SIG-M5 (cell line): ENCODE data around the gene SCN10A.

ENCODE experiments used
- DNase-seq: peaks from one replicate; lab custom pipeline; 2025; lab: John Stamatoyannopoulos, UW

The SCN10A gene

DNA sequence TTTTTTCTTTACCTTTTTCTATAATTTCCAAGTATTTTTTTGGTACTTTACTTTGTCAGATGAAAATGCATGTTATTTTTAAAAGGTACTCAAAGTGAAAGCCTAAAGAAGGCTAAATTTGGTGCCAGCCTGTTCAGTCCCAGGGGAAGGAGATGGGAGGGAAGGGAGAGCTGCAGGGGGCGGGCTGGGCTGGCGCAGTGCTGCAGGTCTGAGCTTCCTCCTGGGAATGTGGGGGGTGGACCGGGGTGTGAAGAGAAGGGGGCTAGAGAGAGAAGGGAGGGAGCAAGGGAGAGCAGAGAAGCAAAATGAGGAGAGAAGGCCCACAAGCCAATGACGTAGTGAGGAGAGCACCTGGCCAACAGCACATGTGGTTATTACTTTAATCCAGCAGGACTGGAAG, 95.6 kb downstream of the SCN10A start:
- no peak for DNase-seq

DNA sequence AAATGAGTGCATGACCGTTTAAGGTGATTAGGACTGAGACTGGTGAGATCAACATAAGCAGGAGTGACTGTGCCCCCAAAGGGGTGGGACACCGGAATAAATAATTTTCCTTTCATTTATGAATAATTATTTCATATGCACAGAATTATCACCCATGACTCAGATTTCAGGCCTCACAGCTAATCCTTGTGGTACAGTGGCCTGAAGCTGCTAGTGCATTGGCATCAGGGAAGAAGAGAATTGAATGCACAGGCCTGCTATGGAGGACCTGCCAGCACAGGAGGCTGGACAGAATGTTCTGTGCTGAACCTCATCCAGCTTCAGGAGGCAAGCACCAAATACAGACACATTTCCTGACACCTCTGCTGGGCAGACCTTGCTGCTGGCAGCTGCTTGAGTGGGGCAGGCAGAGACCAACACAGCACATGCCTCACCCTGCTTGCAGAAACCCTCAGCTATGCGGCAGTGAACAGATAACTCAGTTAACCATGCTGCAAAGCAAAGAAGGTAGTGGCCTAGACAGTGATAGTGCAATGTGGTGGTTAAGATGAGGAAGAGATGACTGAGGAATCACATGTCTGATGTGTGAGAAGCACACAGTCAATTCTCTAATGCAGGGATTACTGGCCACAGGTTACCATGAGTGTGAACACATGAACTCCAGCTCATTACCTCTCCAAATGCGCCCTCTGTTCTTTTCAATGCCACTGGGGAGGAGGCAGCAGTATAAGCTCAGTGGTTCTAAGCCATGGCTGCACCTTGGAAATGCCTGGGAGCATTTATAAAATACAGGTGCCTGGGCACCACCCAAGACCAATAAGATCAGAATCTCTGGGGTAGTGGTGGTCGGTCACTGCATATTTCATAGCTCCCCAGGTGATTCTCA, 98.4 kb downstream of the SCN10A start:
- no peak for DNase-seq

DNA sequence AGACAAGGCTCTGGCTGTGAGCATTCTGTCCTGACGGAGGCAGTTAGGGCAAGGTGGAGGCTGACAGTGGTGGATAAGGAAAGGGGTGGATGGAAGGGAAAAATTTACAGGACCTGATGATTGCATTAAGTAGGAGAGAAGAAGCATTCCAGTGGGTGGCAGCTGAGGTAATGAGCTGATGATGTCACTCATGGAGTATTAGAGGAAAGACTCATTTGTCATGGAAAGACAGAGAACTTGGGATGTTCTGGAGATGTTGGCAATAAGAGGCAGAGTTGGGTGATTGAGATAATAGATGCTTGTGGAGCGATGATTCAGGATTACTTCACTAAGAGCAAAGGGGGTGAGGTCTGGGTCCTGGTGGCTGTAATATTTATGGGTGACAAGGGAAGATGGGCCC, 102.9 kb downstream of the SCN10A start:
- DNase-seq = no peak

DNA sequence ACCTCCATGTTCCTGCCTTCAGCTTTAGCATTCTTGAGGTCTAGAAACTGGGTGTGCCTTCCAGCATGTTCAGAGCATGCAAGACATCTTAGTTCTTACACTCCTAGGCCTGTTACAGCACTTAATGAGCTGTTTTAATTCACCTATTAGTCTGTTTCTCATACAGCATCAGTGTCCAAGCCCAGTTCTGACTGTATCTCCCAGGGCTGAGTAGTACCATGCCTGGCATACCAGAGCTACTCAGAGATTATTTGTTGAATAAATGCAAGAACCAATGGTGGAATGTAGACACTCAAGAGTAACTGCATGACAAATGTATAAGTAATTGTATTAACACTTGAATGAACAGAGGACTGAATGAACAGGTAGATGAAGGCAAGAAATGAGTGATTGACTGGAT, 104.7 kb downstream of the SCN10A start:
- no peak for DNase-seq

DNA sequence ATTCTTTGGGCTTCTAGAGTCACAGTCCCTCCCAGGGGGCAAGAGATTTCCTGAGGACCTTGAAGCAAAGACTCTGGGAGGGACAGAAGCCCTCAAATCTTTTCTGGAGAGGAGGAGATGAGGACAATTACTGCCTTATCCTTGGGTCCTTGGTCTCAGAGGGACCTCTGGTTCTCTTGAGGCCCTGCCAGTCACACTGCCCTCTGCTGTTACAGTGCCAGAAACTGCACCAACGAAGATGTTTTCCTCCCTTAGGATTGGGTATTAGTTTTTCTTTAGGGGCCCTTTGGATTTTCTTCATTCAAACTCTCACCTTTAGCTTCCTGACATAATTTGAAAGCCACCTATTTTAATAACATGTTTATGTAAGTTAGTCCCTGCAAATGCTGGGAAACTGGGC, 108.3 kb downstream of the SCN10A start:
- no peak for DNase-seq

DNA sequence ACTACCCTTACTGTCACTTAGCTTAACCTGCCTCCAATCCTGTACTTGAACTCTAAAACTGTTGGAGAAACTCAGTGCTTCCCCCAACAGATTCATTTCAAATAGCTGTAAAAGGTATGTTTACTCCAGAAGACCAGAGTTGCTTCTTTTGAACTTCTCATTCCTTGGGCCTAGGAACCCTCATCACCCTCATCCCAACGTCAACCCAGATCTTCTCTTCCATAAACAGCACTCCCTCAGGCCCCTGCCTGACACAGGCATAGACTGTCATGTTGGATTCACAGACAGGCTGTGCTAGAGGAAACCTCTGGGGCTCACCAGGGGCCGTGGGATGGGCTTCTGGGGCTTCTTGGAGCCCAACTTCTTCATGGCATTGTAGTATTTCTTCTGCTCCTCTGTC, 109.1 kb downstream of the SCN10A start:
- no peak for DNase-seq

DNA sequence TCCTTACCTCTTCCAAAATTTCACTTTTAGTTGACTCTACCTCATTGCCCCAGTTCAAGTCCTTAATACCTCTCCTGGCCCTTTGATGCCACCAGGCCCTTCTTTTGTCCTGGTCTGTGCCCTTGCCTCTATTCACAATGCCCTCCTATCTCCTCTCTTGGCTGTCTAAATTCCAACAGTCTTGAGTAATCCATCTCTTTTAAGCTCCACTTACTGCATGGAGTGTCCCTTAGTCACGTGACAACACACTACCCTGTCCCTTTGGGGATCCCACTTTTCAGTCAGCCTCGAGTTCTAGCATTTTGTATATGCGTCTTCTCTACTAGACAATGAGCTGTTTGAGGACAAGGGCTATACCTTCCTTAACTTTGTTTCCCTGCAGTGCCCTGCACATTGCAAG, 113.8 kb downstream of the SCN10A start:
- DNase-seq = no peak

DNA sequence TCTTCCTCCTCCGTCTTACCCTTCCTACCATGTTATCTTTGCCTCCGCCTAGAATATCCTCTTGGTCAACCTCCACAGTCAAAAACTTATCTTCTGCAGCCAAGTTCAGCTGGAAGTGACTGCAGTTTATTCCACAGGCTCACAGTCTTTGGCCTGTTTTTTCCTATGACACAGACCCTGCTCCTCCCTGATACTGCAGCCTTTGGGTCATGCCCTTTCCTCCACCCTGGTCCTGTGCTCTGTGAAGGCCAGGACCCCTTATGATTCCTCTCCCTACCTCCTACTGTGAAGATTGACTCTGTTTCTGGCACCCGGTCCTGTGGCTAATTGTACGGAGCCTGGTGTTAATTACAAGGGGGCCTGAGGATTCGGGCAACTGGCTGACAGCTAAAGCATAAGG, 117.3 kb downstream of the SCN10A start:
- DNase-seq = no peak

DNA sequence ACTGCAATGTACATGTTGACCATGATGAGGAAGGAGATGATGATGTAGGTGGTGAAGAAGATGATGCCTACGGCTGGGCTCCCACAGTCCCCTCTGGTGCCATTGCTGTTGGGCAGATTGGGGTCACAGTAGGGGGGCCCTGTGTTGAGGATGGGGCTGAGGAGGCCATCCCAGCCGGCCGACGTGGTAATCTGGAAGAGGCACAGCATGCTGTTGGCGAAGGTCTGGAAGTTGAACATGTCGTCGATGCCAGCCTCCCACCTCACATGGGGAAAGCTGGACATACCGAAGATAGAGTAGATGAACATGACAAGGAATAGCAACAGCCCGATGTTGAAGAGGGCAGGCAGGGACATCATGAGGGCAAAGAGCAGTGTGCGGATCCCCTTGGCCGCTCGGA, 118.0 kb downstream of the SCN10A start:
- DNase-seq = no peak

DNA sequence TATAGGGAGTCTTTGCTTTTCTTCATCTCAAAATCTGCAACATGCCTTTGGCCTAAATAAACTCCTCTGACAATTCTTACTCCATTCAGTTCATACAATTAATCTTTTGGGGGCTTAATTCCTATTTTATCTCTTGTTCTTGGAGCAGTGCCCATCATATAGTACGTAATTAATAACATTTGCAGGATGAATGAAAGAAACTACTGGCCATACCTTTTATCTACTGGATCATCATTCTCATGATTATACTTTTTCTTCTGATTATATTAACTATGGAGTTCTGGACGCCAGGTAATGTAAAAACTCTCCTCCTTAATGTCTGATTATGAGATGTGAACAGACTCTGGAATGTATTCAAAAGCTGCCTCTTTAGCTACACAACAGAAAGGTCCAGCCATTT, 120.0 kb downstream of the SCN10A start:
- DNase-seq = no peak

DNA sequence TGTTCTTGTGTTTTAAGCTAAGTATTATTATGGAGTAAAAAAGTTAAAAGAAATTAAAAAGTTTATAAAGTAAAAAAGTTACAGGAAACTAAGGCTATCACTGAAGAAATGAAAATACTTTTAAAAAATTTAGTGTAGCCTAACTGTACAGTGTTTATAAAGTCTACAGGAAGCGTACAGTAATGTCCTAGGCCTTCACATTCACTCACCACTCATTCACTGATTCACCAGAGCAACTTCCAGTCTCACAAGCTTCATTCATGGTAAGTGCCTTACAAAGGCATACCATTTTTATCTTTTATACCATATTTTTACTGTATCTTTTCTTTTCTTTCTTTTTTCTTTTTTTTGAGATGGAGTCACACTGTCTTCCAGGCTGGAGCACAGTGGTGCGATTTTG, 125.8 kb downstream of the SCN10A start:
- DNase-seq = no peak

DNA sequence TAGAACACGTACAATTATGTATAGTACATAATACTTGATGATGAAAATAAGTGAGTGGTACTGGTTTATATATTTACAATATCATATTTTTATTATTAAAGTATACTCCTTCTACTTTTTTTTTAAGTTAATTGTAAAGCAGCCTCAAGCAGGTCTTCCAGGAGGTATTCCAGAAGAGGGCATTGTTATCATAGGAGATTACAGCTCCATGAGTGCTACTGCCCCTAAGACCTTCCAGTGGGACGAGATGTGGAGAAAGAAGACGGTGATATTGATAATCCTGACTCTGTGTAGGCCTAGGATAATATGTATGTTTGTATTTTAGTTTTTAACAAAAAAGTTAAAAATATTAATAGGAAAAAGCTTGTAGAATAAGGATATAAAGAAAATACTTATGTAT, 126.2 kb downstream of the SCN10A start:
- DNase-seq = no peak

DNA sequence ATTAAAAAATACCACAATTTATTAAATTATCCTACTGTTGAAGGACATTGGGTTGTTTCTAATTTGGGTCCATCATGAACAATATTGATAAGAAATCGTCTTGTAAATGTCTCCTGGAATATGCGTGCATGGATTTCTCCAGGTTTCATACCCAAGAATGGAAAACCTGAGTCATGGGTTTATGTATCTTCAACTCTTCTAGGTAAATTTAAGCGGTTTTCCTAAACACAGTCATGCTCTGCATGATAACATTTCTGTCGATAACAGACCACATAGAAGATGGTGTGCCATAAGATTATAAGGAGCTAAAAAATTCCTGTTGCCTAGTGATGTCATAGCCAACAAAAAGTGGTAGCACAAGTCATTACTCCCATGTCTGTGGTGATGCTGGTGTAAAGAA, 126.7 kb downstream of the SCN10A start:
- no peak for DNase-seq

DNA sequence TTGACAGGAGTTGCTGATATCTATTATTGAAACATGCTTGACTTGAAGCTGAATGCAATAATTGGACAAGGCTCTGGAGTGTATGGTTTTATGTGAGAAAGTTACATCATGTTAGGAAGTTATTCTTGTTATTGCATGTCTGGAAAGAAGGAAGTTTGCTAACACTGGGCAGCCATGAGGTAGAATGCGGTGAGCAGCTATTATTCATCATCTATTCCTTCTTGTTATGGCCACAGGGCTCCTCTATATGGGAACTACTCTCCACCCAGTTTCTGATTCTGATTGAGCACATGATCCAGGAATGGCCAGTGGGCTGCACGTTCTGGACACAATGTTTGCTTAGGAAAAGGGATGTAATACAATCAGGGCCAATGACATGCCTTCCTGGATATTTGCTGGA, 128.7 kb downstream of the SCN10A start:
- no peak for DNase-seq

DNA sequence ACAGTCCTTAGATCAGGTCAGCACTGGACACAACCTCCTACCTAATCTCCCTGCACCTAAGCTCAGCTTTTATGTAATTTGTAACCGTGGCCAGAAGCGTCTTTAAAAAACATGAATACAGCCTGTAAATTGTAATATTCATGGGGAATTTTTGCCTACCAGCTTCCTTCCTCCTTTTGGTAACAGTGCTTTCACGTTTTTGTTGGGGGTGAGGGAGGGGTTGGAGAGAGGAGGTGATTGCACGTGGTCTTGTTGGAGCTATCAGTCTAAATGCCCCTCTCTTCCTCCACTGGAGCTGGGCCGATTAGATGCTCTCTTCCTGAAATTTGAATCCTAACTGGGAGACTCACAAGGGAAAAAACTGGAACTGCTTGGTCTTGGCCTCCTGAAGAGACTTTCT, 131.5 kb downstream of the SCN10A start:
- DNase-seq = no peak

DNA sequence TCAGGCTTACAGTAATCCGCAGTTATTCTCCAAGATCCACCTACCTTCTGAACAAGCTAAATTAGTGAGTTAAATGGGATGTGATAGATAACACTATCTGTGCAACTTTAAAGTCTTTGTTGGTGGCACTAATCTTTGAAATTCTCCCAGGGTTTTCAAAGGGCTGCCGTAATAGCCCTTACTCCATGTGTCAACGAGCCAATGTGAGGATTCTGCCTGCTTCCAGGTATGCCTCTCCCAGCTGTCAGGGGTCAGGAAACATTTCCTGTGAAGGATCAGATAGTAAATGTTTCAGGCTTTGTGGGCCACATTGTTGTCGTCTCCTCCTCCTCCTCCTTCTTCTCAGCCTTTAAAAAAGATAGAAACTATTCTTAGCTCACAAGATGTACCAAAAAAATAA, 146.3 kb downstream of the SCN10A start:
- DNase-seq = no peak

DNA sequence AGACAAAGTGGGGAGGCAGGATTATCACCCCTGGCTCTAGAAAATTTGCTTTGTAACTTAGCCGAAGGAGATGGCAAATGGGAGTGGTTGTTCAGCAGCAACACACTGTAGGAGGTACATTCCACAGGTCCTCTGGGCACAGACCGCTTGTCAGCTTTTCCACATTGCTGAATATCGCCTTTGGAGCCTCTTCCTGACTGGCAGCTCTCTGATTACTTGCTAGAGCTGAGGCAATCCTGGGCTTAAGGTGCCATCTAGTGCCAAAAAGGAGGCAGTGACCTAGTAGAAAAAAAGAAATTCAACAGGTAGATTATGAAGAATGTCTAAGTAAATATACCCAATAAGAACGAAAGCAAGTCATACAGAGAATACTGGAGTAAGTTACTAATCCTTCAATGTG, 153.5 kb downstream of the SCN10A start:
- no peak for DNase-seq

DNA sequence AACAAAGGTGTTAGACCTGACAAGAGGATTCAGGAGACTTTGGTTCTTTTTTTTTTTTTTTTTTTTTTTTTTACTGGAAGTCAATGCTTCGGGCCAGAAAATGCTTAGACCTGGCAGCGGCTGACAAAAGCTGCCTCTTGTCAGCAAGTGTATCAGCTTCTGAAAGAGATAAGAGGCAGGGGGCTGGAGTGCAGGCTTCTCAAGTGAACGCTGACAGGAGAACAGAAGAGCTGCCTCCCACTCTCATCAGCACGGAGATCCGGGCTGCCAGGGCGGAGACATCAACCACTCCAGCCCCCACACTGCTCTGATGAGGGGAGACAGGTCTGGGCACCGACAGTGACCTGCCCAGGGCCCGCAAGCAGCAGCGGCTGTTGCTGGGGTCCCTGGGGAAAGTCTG, 157.2 kb downstream of the SCN10A start:
- DNase-seq = no peak

DNA sequence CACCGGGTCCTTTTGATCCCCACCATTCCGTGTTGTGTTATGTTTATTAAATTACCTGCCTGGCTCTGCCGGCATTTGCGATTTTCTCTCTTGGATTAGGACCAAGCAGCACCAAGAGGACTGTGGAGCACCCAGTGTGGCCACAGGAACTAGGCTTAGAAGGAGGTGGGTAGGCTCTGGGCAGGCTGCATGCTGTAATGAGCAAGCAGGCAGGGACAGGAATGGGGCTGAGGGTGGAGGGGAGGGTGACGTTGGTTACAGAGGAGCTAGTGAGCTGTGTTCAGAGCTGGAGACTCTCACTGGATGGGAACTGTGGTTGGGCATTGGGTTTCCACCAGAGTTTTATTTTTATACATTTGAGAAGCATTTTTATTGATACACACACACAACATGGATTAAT, 158.6 kb downstream of the SCN10A start:
- DNase-seq = no peak

DNA sequence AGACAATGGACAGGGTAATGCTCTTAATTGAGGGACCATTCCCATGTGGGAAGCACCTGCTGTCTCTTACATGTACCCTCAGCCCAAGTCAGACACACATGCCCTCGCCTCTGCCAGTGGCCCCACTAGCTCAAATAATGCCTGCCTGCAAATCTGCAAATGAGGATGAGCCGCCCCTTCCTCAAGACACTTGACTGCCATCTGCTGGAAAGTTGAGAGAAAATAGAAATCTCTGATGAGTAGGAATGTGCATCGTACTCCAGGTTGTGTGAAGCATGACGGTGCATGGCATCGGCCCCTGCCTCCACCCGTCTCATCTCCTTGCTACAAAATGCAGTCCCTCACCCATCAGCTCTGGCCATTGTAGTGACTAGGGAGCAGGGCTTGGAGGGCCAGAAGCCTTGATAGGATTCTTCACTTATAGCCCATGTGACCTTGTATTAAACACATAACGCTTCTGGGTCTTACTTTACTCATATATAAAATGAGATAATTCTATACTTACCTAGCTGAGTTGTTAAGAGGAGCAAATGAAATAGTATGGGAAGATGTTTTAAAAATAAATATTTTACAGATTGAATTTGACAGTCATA, 160.2 kb downstream of the SCN10A start:
- no peak for DNase-seq

DNA sequence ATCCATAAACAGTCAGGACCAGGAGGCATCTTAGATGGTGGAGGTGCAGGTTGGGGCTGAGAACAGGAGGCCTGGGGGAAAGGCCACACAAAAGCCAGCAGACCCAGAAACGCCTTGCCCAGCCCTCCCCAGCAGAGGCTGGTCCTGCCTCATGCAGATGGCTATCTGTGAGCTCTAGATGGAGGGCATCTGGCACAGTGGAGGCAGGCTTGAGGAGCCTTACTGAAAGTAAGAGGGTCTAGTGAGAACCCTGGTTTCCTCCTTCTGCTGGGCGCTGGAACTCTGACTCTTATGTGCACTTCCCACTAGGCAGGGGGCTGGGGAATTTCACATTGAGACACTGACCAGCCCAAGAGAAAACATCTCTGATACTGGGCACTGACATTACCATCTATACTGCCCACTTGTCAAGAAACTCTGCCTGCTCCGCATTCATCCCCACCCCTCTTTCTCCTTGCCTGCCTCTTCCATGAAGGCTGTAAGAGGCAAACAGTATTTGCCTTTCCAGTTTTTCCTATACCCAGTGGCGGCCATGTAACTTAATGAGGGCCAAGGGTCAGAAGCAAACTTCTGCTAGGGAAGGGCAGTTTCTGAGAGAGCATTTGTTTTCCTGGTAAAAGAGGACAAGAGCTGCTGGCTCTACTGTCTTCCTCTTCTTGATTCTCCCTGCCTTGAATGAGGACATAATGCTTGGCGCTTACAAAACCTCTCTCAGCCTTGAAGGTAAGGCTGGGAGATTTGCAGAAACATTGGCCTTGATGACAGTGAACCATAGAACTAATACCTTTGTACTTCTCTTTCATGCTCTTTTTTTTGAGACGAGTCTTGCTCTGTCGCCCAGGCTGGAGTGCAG, 162.1 kb downstream of the SCN10A start:
- no peak for DNase-seq

DNA sequence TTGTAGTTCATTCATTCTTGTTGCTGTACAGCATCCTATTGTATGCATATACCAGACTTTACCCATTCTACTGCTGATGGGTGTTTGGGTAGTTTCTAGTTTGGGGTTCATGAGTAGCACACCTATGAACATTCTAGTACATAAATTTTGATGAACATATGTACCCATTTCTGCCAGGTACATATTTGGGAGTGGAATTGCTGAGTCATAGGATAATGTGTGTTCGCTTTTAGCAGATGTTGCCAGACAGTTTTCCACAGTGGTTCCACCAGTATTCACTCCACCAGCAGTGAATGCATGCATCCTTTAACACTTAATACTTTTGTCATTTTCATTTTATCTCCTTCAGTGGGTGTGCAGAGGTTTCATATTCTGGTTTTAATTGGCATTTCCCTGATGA, 163.1 kb downstream of the SCN10A start:
- no peak for DNase-seq
